Sigmoid colon (tissue), 7 donors: ENCODE results near the gene SLC5A1. TPM values are rescaled to one million over a fixed set of nuclear protein-coding genes. Genes with fewer than 3 reads are reported as not detected.

Experiments
- DNase-seq: peaks from one replicate; pipeline ENCODE4 v3.0.0-alpha.2; 2019
- H3K27ac ChIP-seq, 4 donors: fragments of 200-600 bp; sonication (generic); one replicate each; pipeline ENCODE4 v1.5.1; 2016 to 2019; ENCODE audit warnings: mild to moderate bottlenecking in 1 of 4
- H3K27me3 ChIP-seq, 3 donors: fragments of 200-600 bp; sonication (generic); one replicate each; pipeline ENCODE4 v1.5.1; 2019; ENCODE audit warnings: mild to moderate bottlenecking in 1 of 3
- H3K36me3 ChIP-seq, 4 donors: fragments of 200-600 bp; sonication (generic); one replicate each; pipeline ENCODE4 v1.5.1; 2016 to 2019
- H3K4me1 ChIP-seq, 4 donors: fragments of 200-600 bp; sonication (generic); one replicate each; pipeline ENCODE4 v1.5.1; 2017 to 2019
- H3K4me3 ChIP-seq, 4 donors: fragments of 200-600 bp; sonication (generic); one replicate each; pipeline ENCODE4 v1.5.1; 2017 to 2019; ENCODE audit warnings: mild to moderate bottlenecking in 2 of 4, moderate library complexity in 1 of 4
- H3K9me3 ChIP-seq, 4 donors: fragments of 200-600 bp in 3 of 4; sonication (generic) in 3 of 4; one replicate each; pipeline versions ENCODE4 v1.5.1 to v1.6.1; 2013 to 2019
- EP300 ChIP-seq, 4 donors: sonication (generic); formaldehyde crosslinking; IDR thresholded peaks; one replicate each; pipeline ENCODE4 v1.6.1; 2017; ENCODE audit warnings: antibody characterized with exemption in 4 of 4
- POLR2A ChIP-seq, 2 donors: fragments of 450-650 bp; IDR thresholded peaks; one replicate each; pipeline ENCODE4 v1.6.1; 2016; ENCODE audit warnings: antibody characterized with exemption in 2 of 2, mild to moderate bottlenecking in 2 of 2, moderate library complexity in 2 of 2
- POLR2AphosphoS5 ChIP-seq, 4 donors: sonication (generic); formaldehyde crosslinking; IDR thresholded peaks; one replicate each; pipeline ENCODE4 v1.6.1; 2017; ENCODE audit warnings: antibody characterized with exemption in 4 of 4
- WGBS, 2 donors: extraction: QIAGEN DNeasy Blood & Tissue Kit; methylation state at CpG; one replicate each; pipeline ENCODE4 v1.1.7; 2013; 5-methylcytosine and 5-hydroxymethylcytosine counted together
- intact Hi-C: fragments of 100-400 bp; cut with DNase I; formaldehyde crosslinking; loops from one replicate; pipeline ENCODE4 v1.15.1; 2023
- polyA plus RNA-seq, 3 donors: library from polyadenylated mRNA; stranded (reverse); fragments of 200-250 nt; gene quantifications; one replicate each; pipeline ENCODE4 v1.2.3, GENCODE V29; 2013
- total RNA-seq, 4 donors: library from RNA; depleted of rRNA; stranded (reverse); fragments of >200 nt; gene quantifications; one replicate each; pipeline ENCODE4 v1.1.0, GENCODE V29; 2016
- TF ChIP-seq, protein P1 (sequence below), 4 experiments: fragments of 450-650 bp in 3 of 4; fragments of 200-600 bp in 1 of 4; IDR thresholded peaks; one replicate each; pipeline ENCODE4 v1.5.1; 2016 to 2019; ENCODE audit warnings: antibody characterized with exemption in 4 of 4, mild to moderate bottlenecking in 3 of 4, moderate library complexity in 2 of 4
- donor health status: healthy with polysubstance abuse.
- donor health status: Bipolar disorder and iron deficiency.
- donor health status: healthy.

The SLC5A1 gene
- total and polyA plus RNA-seq, 7 donors: 2.4 to 28.8 (median 2.8) TPM; not detected in 4

DNA sequence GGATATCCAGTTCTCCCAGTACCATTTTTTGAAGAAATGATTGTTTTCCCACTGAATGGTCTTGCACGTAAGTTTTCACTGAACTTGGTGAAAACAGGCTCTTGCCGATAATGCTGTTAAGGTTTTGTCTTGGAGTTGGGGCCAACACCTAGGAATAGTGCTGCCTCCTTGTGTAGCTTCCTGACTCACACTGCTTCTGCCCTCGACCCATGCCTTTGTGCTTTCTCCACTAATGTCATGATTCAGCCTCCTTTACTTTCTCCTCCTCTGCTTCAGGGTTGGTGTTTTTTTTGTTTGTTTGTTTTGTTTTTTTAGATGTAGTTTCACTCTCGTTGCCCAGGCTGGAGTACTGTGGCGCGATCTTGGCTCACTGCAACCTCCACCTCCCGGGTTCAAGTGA lies 30.2 kb downstream of the SLC5A1 start:
- no peaks in the 10 kb centered on the region for H3K4me1 ChIP-seq
- no peak overlapping the region for H3K4me3 ChIP-seq
- TF ChIP-seq, protein P1, sequence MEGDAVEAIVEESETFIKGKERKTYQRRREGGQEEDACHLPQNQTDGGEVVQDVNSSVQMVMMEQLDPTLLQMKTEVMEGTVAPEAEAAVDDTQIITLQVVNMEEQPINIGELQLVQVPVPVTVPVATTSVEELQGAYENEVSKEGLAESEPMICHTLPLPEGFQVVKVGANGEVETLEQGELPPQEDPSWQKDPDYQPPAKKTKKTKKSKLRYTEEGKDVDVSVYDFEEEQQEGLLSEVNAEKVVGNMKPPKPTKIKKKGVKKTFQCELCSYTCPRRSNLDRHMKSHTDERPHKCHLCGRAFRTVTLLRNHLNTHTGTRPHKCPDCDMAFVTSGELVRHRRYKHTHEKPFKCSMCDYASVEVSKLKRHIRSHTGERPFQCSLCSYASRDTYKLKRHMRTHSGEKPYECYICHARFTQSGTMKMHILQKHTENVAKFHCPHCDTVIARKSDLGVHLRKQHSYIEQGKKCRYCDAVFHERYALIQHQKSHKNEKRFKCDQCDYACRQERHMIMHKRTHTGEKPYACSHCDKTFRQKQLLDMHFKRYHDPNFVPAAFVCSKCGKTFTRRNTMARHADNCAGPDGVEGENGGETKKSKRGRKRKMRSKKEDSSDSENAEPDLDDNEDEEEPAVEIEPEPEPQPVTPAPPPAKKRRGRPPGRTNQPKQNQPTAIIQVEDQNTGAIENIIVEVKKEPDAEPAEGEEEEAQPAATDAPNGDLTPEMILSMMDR (IDR thresholded peaks at IDR 0.05): no peak
- TF ChIP-seq POLR2A (IDR thresholded peaks at IDR 0.05) (no peak), EP300 (IDR thresholded peaks at IDR 0.05) (no peak), POLR2AphosphoS5 (IDR thresholded peaks at IDR 0.05) (no peak)
- intact Hi-C loops: no loop called here
- peaks cover 0 to 4% (median 0%) of the 10 kb centered on the region in 3 donors for H3K27me3 ChIP-seq
- no peaks in the 10 kb centered on the region for H3K9me3 ChIP-seq
- no peak for DNase-seq
- no peak overlapping the region for H3K27ac ChIP-seq
- H3K36me3 ChIP-seq: no peaks in the 10 kb centered on the region
- WGBS, 2 donors: 72 to 81% methylated on average over 7 of the region's 7 CpGs

- DNase-seq: no peak
Observed at GRCh38 chr22:32073823-32074380, 30.8 kb downstream of the SLC5A1 start.

GRCh38 chr22:32075997-32076760 lies 33.1 kb downstream of the SLC5A1 start:
- intact Hi-C loops: no loop called here
- Histone ChIP-seq H3K27ac (no peak overlapping the region), H3K4me3 (no peak overlapping the region), H3K36me3 (no peaks in the 10 kb centered on the region), H3K9me3 (no peaks in the 10 kb centered on the region), H3K27me3 (peaks cover 0 to 4% (median 0%) of the 10 kb centered on the region in 3 donors), H3K4me1 (peaks cover 0 to 6% (median 0%) of the 10 kb centered on the region in 4 donors)
- TF ChIP-seq, protein P1 (IDR thresholded peaks at IDR 0.05): no peak
- TF ChIP-seq POLR2A (IDR thresholded peaks at IDR 0.05): no peak
- no peak for TF ChIP-seq EP300 (IDR thresholded peaks at IDR 0.05)
- no peak for TF ChIP-seq POLR2AphosphoS5 (IDR thresholded peaks at IDR 0.05)
- 54 to 71% methylated on average over 10 of the region's 10 CpGs for WGBS, 2 donors
- DNase-seq: no peak

More at GRCh38 chr22:32073823-32074380, 30.8 kb downstream of the SLC5A1 start:
- Histone ChIP-seq H3K27me3 (peaks cover 0 to 4% (median 0%) of the 10 kb centered on the region in 3 donors), H3K36me3 (no peaks in the 10 kb centered on the region), H3K27ac (no peak overlapping the region), H3K4me1 (peaks cover 0 to 1% (median 0%) of the 10 kb centered on the region in 4 donors), H3K4me3 (no peak overlapping the region), H3K9me3 (no peaks in the 10 kb centered on the region)
- intact Hi-C loops: no loop called here
- 19 to 67% methylated on average over 5 of the region's 5 CpGs for WGBS, 2 donors
- no peak for TF ChIP-seq POLR2AphosphoS5 (IDR thresholded peaks at IDR 0.05)
- TF ChIP-seq POLR2A (IDR thresholded peaks at IDR 0.05): no peak
- TF ChIP-seq EP300 (IDR thresholded peaks at IDR 0.05): no peak

- Histone ChIP-seq H3K4me1 (peaks cover 0 to 6% (median 0%) of the 10 kb centered on the region in 4 donors), H3K27ac (no peak overlapping the region), H3K36me3 (no peaks in the 10 kb centered on the region), H3K27me3 (peaks cover 0 to 4% (median 0%) of the 10 kb centered on the region in 3 donors), H3K9me3 (no peaks in the 10 kb centered on the region), H3K4me3 (no peak overlapping the region)
- intact Hi-C loops: no loop called here
- TF ChIP-seq, protein P1 (IDR thresholded peaks at IDR 0.05): no peak
- no peak for TF ChIP-seq POLR2AphosphoS5 (IDR thresholded peaks at IDR 0.05)
- no peak for TF ChIP-seq EP300 (IDR thresholded peaks at IDR 0.05)
- no peak for TF ChIP-seq POLR2A (IDR thresholded peaks at IDR 0.05)
- WGBS, 2 donors: 19 to 41% methylated on average over 6 of the region's 6 CpGs
- no peak for DNase-seq
Observed at GRCh38 chr22:32076761-32077084, 33.7 kb downstream of the SLC5A1 start.

DNA sequence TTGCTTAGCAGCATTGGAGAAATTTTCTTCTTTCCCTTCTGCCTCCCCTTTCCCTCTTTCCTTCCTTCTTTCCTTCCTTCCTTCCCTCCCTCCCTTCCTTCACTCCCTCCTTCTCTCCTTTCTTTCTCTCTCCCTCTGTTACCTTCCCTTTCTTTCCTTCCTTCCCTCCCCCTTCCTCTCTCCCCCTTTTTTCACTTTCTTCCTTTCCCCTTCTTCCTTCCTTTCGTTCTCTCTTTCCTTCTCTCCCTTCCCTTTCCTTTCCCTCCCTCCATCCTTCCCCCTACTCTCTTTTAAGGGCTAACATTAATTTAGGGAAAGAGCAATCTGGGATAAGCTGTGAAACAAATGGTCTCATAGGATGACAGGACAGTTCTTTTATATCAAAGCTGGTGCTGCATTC lies 34.1 kb downstream of the SLC5A1 start:
- intact Hi-C loops: no loop called here
- WGBS, 2 donors: 56 to 71% methylated on average over 1 of the region's 1 CpG
- DNase-seq: no peak

More for the DNA sequence above, 34.1 kb downstream of the SLC5A1 start:
- Histone ChIP-seq H3K36me3 (no peaks in the 10 kb centered on the region), H3K4me3 (no peak overlapping the region), H3K27ac (no peak overlapping the region), H3K27me3 (peaks cover 0 to 4% (median 0%) of the 10 kb centered on the region in 3 donors), H3K9me3 (no peaks in the 10 kb centered on the region), H3K4me1 (peaks cover 0 to 6% (median 0%) of the 10 kb centered on the region in 4 donors)
- TF ChIP-seq EP300 (IDR thresholded peaks at IDR 0.05) (no peak), POLR2A (IDR thresholded peaks at IDR 0.05) (no peak)
